ENCODE results near the gene ARHGEF9. TPM values are rescaled to one million over a fixed set of nuclear protein-coding genes. Genes with fewer than 3 reads are reported as not detected.

Gene ARHGEF9
- 7.1 and 8.5 TPM in 2 replicates for total RNA-seq

DNA sequence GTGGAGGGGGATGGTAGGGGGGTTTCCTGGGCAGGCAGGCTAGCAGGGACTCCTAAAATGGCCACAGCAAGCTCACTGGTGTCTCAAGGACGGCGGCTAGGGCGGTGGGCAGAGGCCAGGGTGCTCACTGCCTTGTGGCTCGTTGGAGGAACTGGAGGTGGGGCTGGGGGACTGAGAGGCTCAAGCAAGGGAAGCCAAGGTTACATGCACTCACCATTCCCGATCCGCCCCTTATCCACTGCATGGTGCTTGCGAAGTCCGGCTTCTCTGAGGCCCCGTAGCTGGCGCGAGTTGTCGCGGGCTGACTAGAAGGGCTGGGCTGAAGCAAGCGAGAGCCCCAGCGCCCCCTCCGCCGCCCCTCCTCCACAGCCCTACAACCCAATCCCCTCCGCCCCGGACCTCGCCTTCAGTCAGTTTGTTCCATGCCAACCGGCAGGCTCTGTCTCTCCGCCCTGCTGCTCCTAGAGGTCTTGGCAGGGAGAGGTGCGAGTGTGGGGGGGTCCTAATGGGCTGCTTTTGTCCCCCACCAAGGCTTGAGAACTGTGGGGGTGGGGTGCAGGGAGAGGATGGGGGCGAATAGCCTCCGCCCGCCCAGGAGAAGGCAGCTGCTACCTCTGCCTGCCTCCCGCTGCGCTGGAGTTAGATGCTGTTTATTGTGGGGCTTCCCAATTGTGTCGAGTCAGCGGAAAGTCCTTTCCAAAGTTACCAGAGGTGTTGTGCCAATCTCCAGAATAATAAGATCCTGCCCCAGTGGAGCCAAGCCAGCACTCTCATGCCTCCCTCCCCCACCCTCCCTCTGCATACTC is at the start of gene ARHGEF9:
ARHGEF9 (minus strand) TSS at position 313 of the 806 bp plus-strand sequence; CDS start at position 244, 69 bp downstream.

Measured in airway epithelial cell (primary cell).